ENCODE results near the gene NOX3.
"Not testable (repeated sequence)": the region's sequence is repeated elsewhere in the genome, so short reads cannot be mapped to it uniquely, and the experiment has no call there.

- not testable (repeated sequence) for TF ChIP-seq ZNF8 (CRISPR knock-in tag; IDR thresholded peaks at IDR 0.05); TSHZ2 (CRISPR knock-in tag; IDR thresholded peaks at IDR 0.05); PPARA (CRISPR knock-in tag; IDR thresholded peaks at IDR 0.05; ENCODE audit: borderline replicate concordance); PATZ1 (CRISPR knock-in tag; IDR thresholded peaks at IDR 0.05; ENCODE audit: borderline replicate concordance); ISL1 (CRISPR knock-in tag; IDR thresholded peaks at IDR 0.05); ARNTL (CRISPR knock-in tag; IDR thresholded peaks at IDR 0.05; ENCODE audit: borderline replicate concordance, low read depth); ZFP30 (CRISPR knock-in tag; IDR thresholded peaks at IDR 0.05); RARB (CRISPR knock-in tag; IDR thresholded peaks at IDR 0.05); POU6F1 (CRISPR knock-in tag; IDR thresholded peaks at IDR 0.05; ENCODE audit: borderline replicate concordance, low read depth); ZFP3 (CRISPR knock-in tag; IDR thresholded peaks at IDR 0.05); CSRNP3 (CRISPR knock-in tag; IDR thresholded peaks at IDR 0.05)
These were observed 92.5 kb downstream of the NOX3 start for GRCh38 chr6:155362968-155363632.

Measured in SK-N-SH treated with all-trans-retinoic acid at 6 μM for 48 hours (cell line).